CD14-positive monocyte (primary cell): ENCODE measurements around the gene MCF2L. TPM values are rescaled to one million over a fixed set of nuclear protein-coding genes. Genes with fewer than 3 reads are reported as not detected.

ENCODE experiments used
- DNase-seq, 3 donors: peaks; one replicate each; pipeline ENCODE4 v3.0.0-alpha.2; 2011 to 2022
- H2AFZ ChIP-seq: 2 replicates; pipeline ENCODE4 v1.6.0; 2012; ENCODE audit warnings: mild to moderate bottlenecking, low read depth, low read length, inconsistent platforms; ENCODE audit not compliant: insufficient read depth, poor library complexity, severe bottlenecking
- H3K27ac ChIP-seq, 2 donors: 1 replicate in 1 of 2; 2 replicates in 1 of 2; pipeline ENCODE4 v1.5.1; 2012 to 2013; ENCODE audit warnings: low read length in 2 of 2, control low read depth in 1 of 2, inconsistent platforms in 1 of 2, low read depth in 1 of 2, mild to moderate bottlenecking in 1 of 2
- H3K27me3 ChIP-seq, 2 donors: one replicate each; pipeline versions ENCODE4 v1.6.0 to v1.6.1; 2011 to 2013; ENCODE audit warnings: low read length in 2 of 2; ENCODE audit not compliant: control insufficient read depth in 2 of 2, insufficient read depth in 2 of 2
- H3K36me3 ChIP-seq, 2 donors: replicated peaks in 1 of 2; 1 replicate in 1 of 2; 2 replicates in 1 of 2; pipeline versions ENCODE4 v1.5.1 to v1.6.1; 2012 to 2013; ENCODE audit warnings: low read length in 2 of 2, control low read depth in 1 of 2, inconsistent platforms in 1 of 2, mild to moderate bottlenecking in 1 of 2; ENCODE audit not compliant: insufficient read depth in 2 of 2, control insufficient read depth in 1 of 2
- H3K4me1 ChIP-seq, 2 donors: 1 replicate in 1 of 2; 2 replicates in 1 of 2; pipeline versions ENCODE4 v1.5.1 to v1.6.1; 2012 to 2013; ENCODE audit warnings: low read length in 2 of 2, control low read depth in 1 of 2, inconsistent platforms in 1 of 2, mild to moderate bottlenecking in 1 of 2, moderate library complexity in 1 of 2; ENCODE audit not compliant: insufficient read depth in 2 of 2, control insufficient read depth in 1 of 2
- H3K4me2 ChIP-seq: replicated peaks from 2 replicates; pipeline ENCODE3; 2012; ENCODE audit warnings: low read length, moderate library complexity, mild to moderate bottlenecking; ENCODE audit not compliant: poor library complexity, severe bottlenecking; ENCODE audit errors: extremely low read depth
- H3K4me3 ChIP-seq, 3 experiments: fragments of 200-600 bp in 1 of 3; sonication (generic) in 1 of 3; replicated peaks in 1 of 3; 1 replicate in 2 of 3; 2 replicates in 1 of 3; pipeline ENCODE4 v1.5.1; 2011 to 2013; ENCODE audit warnings: low read length in 3 of 3, mild to moderate bottlenecking in 3 of 3, control low read depth in 2 of 3, low read depth in 2 of 3, inconsistent platforms in 1 of 3, moderate library complexity in 1 of 3
- H3K79me2 ChIP-seq: 2 replicates; pipeline ENCODE4 v1.6.0; 2012; ENCODE audit warnings: mild to moderate bottlenecking, control low read depth, inconsistent platforms, low read length, moderate library complexity; ENCODE audit not compliant: insufficient read depth
- H3K9ac ChIP-seq: 2 replicates; pipeline ENCODE4 v1.6.0; 2017; ENCODE audit warnings: low read length, mild to moderate bottlenecking; ENCODE audit not compliant: insufficient read depth, poor library complexity, severe bottlenecking
- H3K9me3 ChIP-seq, 2 donors: replicated peaks in 1 of 2; 1 replicate in 1 of 2; 2 replicates in 1 of 2; pipeline versions ENCODE4 v1.5.1 to v1.6.1; 2012 to 2013; ENCODE audit warnings: low read length in 2 of 2, control low read depth in 1 of 2; ENCODE audit not compliant: control insufficient read depth in 1 of 2, insufficient read depth in 1 of 2
- H4K20me1 ChIP-seq: 2 replicates; pipeline ENCODE4 v1.6.0; 2012; ENCODE audit warnings: mild to moderate bottlenecking, low read length, control low read depth, moderate library complexity; ENCODE audit not compliant: insufficient read depth
- H3K27ac Mint-ChIP-seq, 7 donors: one replicate each; pipeline ENCODE4 v1.8.0; 2020; ENCODE audit warnings: mild to moderate bottlenecking in 7 of 7, mixed read lengths in 7 of 7, moderate library complexity in 6 of 7, inconsistent platforms in 2 of 7
- H3K27me3 Mint-ChIP-seq, 3 donors: one replicate each; pipeline ENCODE4 v1.8.0; 2021 to 2022; ENCODE audit warnings: low read depth in 3 of 3, mild to moderate bottlenecking in 3 of 3, mixed read lengths in 3 of 3, moderate library complexity in 3 of 3, inconsistent platforms in 1 of 3
- H3K36me3 Mint-ChIP-seq, 2 donors: one replicate each; pipeline ENCODE4 v1.8.0; 2020; ENCODE audit warnings: mixed read lengths in 2 of 2, inconsistent platforms in 1 of 2, mild to moderate bottlenecking in 1 of 2
- H3K4me1 Mint-ChIP-seq: one replicate; pipeline ENCODE4 v1.8.0; 2020; ENCODE audit warnings: mild to moderate bottlenecking, mixed read lengths
- H3K4me3 Mint-ChIP-seq, 2 donors: one replicate each; pipeline ENCODE4 v1.8.0; 2020; ENCODE audit warnings: mild to moderate bottlenecking in 2 of 2, mixed read lengths in 2 of 2, moderate library complexity in 1 of 2
- H3K9me3 Mint-ChIP-seq, 7 donors: one replicate each; pipeline ENCODE4 v1.8.0; 2020 to 2022; ENCODE audit warnings: mixed read lengths in 7 of 7, mild to moderate bottlenecking in 6 of 7, moderate library complexity in 6 of 7, inconsistent platforms in 2 of 7
- WGBS: methylation state at CpG from one replicate; pipeline ENCODE4 v1.1.5; 2013; ENCODE audit warnings: missing lambda C conversion rate; ENCODE audit not compliant: insufficient coverage; 5-methylcytosine and 5-hydroxymethylcytosine counted together
- intact Hi-C, 2 donors: fragments of 100-400 bp; cut with micrococcal nuclease; formaldehyde crosslinking; loops; one replicate each; pipeline versions ENCODE4 v1.15.0 to v1.15.1; 2023
- polyA plus RNA-seq, 3 donors: library from polyadenylated mRNA; depleted of rRNA in 1 of 3; unstranded in 2 of 3; stranded (reverse) in 1 of 3; fragments of 300-500 nt in 2 of 3; fragments of >200 nt in 1 of 3; fragmentation: Illumina TruSeq in 2 of 3; gene quantifications; 1 replicate in 2 of 3; 2 replicates in 1 of 3; pipeline ENCODE4 v1.2.3, GENCODE V29; 2012 to 2021
- TF ChIP-seq, protein P1 (sequence below): fragments of 200-600 bp; IDR thresholded peaks from one replicate; pipeline ENCODE4 v1.8.0; 2022; ENCODE audit warnings: antibody characterized with exemption, mild to moderate bottlenecking

Gene MCF2L
- polyA plus RNA-seq, 3 donors: not detected

DNA sequence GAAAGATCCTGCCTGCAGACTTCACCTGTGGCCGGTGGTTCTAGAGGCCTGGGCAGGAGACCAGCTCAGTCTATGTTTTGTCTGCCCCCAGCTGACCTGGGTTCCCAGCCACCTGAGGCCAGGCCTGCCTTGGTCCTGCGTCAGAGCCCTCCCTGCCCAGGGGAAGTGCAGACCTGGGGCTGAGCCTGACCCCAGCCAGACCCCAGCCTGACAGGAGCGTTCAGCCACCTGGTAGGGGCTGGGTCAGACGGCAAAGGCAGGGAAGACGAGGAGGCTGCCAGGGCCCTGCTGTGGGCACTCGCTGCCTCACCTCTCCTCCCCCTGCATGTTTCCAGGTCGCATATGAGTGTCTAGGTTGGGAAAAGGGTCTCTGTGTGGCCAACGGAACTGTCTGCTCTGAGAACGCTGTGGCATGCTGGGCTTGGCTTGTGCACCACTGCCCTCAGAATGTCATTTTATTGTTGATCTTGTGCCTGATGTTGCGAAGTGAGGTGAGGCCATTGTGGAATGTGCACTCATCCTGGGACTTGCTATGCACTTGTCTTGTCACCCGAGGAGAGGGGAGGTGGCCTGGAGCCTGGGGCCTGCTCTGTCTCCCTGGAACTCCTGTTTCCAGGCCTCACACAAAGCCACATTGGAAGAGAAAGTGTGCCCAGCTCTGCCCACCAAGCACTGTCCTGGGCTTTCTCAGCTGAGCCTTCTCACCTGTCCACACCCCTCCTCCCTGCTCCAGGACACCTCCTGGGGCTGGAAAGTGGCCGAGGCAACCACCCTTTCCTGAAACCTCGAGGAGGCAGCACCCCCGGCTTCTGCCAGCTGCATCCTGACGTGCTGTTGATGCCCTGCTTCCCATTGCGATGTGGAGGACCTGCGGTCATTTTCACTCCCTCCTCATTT, 15.2 kb upstream of the MCF2L start:
- WGBS: 86% methylated on average over 9 of the region's 17 CpGs
- no peak overlapping the region for H3K4me3 Mint-ChIP-seq

DNA sequence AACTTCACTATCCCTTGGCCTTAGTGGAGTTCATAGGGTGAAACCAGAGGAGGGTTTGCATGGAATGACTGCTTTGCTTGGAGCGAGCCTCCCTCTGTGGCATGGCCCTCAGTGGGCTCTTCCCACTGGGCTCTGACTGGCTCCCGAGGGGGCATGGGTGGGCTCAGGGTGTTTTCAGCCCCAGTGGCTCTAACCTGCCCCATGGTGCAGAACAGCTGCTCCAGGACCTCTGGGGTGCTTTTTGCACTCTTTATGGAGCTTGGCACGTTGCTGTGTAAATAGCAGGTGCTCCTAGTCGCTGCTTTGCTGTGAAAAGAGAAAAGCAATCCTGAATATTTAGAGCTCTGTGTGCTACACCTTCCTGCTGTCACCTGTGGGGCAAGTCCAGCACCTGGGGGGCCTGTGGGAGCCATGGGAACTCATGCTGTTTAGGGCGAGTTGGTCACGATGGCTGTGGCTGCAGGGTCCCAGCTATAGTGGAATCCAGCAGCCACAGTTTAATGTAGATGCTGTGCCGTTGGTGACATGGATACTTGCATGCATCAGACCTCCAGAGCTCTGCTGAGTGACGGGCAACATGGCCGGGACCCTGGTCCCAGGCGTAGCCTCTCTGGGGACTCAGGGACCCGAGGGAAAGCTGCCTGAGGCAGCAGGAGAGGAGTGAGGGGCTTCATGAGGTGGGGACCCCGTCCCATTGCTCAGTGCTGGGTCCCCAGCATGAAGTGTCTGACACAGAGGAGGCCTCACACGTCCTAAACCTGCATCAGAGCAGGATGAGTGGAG, 14.3 kb upstream of the MCF2L start:
- Histone ChIP-seq H2AFZ (no peak overlapping the region), H3K4me3 (no peak overlapping the region), H3K4me2 (no peak overlapping the region), H3K79me2 (no peaks in the 10 kb centered on the region), H3K4me1 (no peaks in the 10 kb centered on the region), H3K27me3 (no peaks in the 10 kb centered on the region), H3K9ac (no peak overlapping the region), H3K27ac (no peak overlapping the region), H3K9me3 (no peaks in the 10 kb centered on the region), H3K36me3 (no peaks in the 10 kb centered on the region), H4K20me1 (no peaks in the 10 kb centered on the region)
- intact Hi-C loops: no loop called here
- Mint-ChIP-seq H3K4me3 (no peak overlapping the region), H3K27me3 (peaks cover 8 to 20% (median 12%) of the 10 kb centered on the region in 3 donors), H3K4me1 (no peaks in the 10 kb centered on the region), H3K9me3 (no peaks in the 10 kb centered on the region), H3K27ac (no peak overlapping the region), H3K36me3 (no peaks in the 10 kb centered on the region)
- WGBS: 89% methylated on average over 13 of the region's 13 CpGs
- DNase-seq: no peak
- TF ChIP-seq, protein P1, sequence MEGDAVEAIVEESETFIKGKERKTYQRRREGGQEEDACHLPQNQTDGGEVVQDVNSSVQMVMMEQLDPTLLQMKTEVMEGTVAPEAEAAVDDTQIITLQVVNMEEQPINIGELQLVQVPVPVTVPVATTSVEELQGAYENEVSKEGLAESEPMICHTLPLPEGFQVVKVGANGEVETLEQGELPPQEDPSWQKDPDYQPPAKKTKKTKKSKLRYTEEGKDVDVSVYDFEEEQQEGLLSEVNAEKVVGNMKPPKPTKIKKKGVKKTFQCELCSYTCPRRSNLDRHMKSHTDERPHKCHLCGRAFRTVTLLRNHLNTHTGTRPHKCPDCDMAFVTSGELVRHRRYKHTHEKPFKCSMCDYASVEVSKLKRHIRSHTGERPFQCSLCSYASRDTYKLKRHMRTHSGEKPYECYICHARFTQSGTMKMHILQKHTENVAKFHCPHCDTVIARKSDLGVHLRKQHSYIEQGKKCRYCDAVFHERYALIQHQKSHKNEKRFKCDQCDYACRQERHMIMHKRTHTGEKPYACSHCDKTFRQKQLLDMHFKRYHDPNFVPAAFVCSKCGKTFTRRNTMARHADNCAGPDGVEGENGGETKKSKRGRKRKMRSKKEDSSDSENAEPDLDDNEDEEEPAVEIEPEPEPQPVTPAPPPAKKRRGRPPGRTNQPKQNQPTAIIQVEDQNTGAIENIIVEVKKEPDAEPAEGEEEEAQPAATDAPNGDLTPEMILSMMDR: no peak

More for the DNA sequence above, 15.2 kb upstream of the MCF2L start:
- Histone ChIP-seq H3K4me1 (no peaks in the 10 kb centered on the region), H3K79me2 (no peaks in the 10 kb centered on the region), H3K27ac (no peak overlapping the region), H3K27me3 (no peaks in the 10 kb centered on the region), H3K4me2 (no peak overlapping the region), H3K36me3 (no peaks in the 10 kb centered on the region), H2AFZ (no peak overlapping the region), H4K20me1 (no peaks in the 10 kb centered on the region), H3K4me3 (no peak overlapping the region), H3K9me3 (no peaks in the 10 kb centered on the region), H3K9ac (no peak overlapping the region)
- DNase-seq: no peak
- Mint-ChIP-seq H3K27ac (no peak overlapping the region), H3K9me3 (no peaks in the 10 kb centered on the region), H3K27me3 (peaks cover 9 to 21% (median 11%) of the 10 kb centered on the region in 3 donors), H3K4me1 (no peaks in the 10 kb centered on the region), H3K36me3 (no peaks in the 10 kb centered on the region)
- intact Hi-C loops: no loop called here
- TF ChIP-seq, protein P1: no peak
